SK-N-SH treated with all-trans-retinoic acid at 6 μM for 48 hours (cell line): Measurements from ENCODE around the gene ZMYND19.
"Not testable (repeated sequence)": the region's sequence is repeated elsewhere in the genome, so short reads cannot be mapped to it uniquely, and the experiment has no call there.

ENCODE experiments used
- ATAC-seq: fragments of 200-7000 bp; cut with Tn5 transposase; 3 replicates; pipeline ENCODE4 v1.9.1; 2020; ENCODE audit warnings: mild to moderate bottlenecking, moderate library complexity
- BACH2 ChIP-seq: fragments of 250-450 bp; sonication (Bioruptor Pico); IDR thresholded peaks from 2 replicates; pipeline ENCODE4 v1.9.0; 2021; ENCODE audit warnings: mild to moderate bottlenecking, borderline replicate concordance
- CSDC2 ChIP-seq: fragments of 250-450 bp; sonication (Bioruptor Pico); IDR thresholded peaks from 2 replicates; pipeline ENCODE4 v1.5.0; 2020; ENCODE audit warnings: mild to moderate bottlenecking, moderate library complexity
- PPARA ChIP-seq: fragments of 250-450 bp; sonication (Bioruptor Pico); IDR thresholded peaks from 2 replicates; pipeline ENCODE4 v1.5.0; 2020; ENCODE audit warnings: mild to moderate bottlenecking, borderline replicate concordance
- SNAI2 ChIP-seq: fragments of 250-450 bp; sonication (Bioruptor Pico); IDR thresholded peaks from 2 replicates; pipeline ENCODE4 v1.5.0; 2020; ENCODE audit warnings: mild to moderate bottlenecking, moderate library complexity
- TCF4 ChIP-seq: fragments of 250-450 bp; sonication (Bioruptor Pico); IDR thresholded peaks from 2 replicates; pipeline ENCODE4 v1.8.0; 2021; ENCODE audit warnings: mild to moderate bottlenecking, moderate library complexity, borderline replicate concordance
- TOX ChIP-seq: fragments of 250-450 bp; sonication (Bioruptor Pico); IDR thresholded peaks from 2 replicates; pipeline ENCODE4 v1.8.0; 2021; ENCODE audit warnings: mild to moderate bottlenecking, moderate library complexity, borderline replicate concordance
- ZFP3 ChIP-seq: fragments of 250-450 bp; sonication (Bioruptor Pico); IDR thresholded peaks from 2 replicates; pipeline ENCODE4 v1.5.0; 2020; ENCODE audit warnings: mild to moderate bottlenecking, moderate library complexity
- ZFP30 ChIP-seq: fragments of 450-650 bp; formaldehyde crosslinking; IDR thresholded peaks from 2 replicates; pipeline ENCODE4 v1.5.0; 2022; ENCODE audit warnings: mild to moderate bottlenecking, moderate library complexity
- ZNF565 ChIP-seq: fragments of 450-650 bp; formaldehyde crosslinking; conservative IDR thresholded peaks from 2 replicates; pipeline ENCODE4 v1.5.0; 2020; ENCODE audit warnings: low read depth, mild to moderate bottlenecking, moderate library complexity
- ZNF70 ChIP-seq: fragments of 450-650 bp; formaldehyde crosslinking; IDR thresholded peaks from 2 replicates; pipeline ENCODE4 v1.5.0; 2020; ENCODE audit warnings: mild to moderate bottlenecking, moderate library complexity
- ZNF8 ChIP-seq: fragments of 450-650 bp; formaldehyde crosslinking; IDR thresholded peaks from 2 replicates; pipeline ENCODE4 v1.5.0; 2020; ENCODE audit warnings: mild to moderate bottlenecking, moderate library complexity
- TF ChIP-seq, protein P1 (sequence below): fragments of 250-450 bp; sonication (Bioruptor Pico); IDR thresholded peaks from 2 replicates; pipeline ENCODE4 v1.5.1; 2021; ENCODE audit warnings: mild to moderate bottlenecking, moderate library complexity
- TF ChIP-seq, protein P2 (sequence below): fragments of 250-450 bp; sonication (Bioruptor Pico); IDR thresholded peaks from 2 replicates; pipeline ENCODE4 v1.8.0; 2021; ENCODE audit warnings: low read depth, mild to moderate bottlenecking, moderate library complexity, borderline replicate concordance
- TF ChIP-seq, protein P3 (sequence below): fragments of 250-450 bp; sonication (Bioruptor Pico); IDR thresholded peaks from 2 replicates; pipeline ENCODE4 v1.8.0; 2020; ENCODE audit warnings: mild to moderate bottlenecking, moderate library complexity, borderline replicate concordance
- TF ChIP-seq, protein P4 (sequence below): fragments of 250-450 bp; sonication (Bioruptor Pico); IDR thresholded peaks from 2 replicates; pipeline ENCODE4 v1.5.0; 2020; ENCODE audit warnings: mild to moderate bottlenecking, moderate library complexity

ZMYND19 gene

DNA sequence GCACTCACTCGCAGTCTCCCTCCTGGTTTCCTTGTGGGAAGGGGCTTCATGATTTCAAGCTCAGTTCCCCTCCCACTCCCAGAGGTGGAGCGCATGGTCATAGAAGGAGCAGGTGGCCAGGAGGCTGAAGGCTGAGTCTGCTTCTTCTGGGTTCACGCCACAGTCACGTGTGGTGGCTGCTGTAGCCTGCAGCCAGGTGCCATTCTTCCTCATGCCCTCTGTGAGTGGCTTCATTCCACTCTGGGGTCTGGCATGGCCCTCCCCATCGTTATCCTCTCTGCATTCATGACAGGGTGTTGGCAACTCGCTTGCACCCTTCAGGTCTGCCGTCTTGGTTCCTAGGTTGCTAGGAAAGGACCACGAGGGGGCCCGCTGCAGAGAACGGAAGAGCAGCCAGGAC, 35.1 kb downstream of the ZMYND19 start:
- TF ChIP-seq, protein P1, sequence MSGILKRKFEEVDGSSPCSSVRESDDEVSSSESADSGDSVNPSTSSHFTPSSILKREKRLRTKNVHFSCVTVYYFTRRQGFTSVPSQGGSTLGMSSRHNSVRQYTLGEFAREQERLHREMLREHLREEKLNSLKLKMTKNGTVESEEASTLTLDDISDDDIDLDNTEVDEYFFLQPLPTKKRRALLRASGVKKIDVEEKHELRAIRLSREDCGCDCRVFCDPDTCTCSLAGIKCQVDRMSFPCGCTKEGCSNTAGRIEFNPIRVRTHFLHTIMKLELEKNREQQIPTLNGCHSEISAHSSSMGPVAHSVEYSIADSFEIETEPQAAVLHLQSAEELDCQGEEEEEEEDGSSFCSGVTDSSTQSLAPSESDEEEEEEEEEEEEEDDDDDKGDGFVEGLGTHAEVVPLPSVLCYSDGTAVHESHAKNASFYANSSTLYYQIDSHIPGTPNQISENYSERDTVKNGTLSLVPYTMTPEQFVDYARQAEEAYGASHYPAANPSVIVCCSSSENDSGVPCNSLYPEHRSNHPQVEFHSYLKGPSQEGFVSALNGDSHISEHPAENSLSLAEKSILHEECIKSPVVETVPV (CRISPR knock-in tag): no peak
- TF ChIP-seq ZNF565 (CRISPR knock-in tag) (no peak), SNAI2 (CRISPR knock-in tag) (no peak), ZNF8 (no peak), TOX (CRISPR knock-in tag) (no peak), BACH2 (no peak)
- ATAC-seq: no peak

DNA sequence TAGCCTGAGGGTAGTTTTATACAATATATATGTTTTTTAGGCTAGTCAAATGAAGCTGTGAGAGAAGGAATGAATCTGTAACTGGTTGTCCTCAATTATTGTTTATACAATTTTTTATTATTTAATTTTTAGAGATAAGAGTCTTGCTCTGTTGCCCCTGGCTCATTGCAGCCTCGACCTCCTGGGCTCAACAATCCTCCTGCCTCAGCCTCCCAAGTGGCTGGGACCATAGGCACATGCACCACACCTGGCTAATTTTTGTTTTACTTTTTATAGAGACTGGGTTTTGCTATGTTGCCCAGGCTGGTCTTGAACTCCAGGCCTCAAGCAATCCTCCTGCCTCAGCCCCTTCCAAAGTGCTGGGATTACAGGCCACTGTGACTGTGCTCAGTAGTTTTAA, 36.0 kb downstream of the ZMYND19 start:
- TF ChIP-seq CSDC2: no peak
- TF ChIP-seq, protein P2, sequence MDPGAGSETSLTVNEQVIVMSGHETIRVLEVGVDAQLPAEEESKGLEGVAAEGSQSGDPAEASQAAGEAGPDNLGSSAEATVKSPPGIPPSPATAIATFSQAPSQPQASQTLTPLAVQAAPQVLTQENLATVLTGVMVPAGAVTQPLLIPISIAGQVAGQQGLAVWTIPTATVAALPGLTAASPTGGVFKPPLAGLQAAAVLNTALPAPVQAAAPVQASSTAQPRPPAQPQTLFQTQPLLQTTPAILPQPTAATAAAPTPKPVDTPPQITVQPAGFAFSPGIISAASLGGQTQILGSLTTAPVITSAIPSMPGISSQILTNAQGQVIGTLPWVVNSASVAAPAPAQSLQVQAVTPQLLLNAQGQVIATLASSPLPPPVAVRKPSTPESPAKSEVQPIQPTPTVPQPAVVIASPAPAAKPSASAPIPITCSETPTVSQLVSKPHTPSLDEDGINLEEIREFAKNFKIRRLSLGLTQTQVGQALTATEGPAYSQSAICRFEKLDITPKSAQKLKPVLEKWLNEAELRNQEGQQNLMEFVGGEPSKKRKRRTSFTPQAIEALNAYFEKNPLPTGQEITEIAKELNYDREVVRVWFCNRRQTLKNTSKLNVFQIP: no peak
- TF ChIP-seq, all 23 proteins: peak for 0
- no peak for ATAC-seq

DNA sequence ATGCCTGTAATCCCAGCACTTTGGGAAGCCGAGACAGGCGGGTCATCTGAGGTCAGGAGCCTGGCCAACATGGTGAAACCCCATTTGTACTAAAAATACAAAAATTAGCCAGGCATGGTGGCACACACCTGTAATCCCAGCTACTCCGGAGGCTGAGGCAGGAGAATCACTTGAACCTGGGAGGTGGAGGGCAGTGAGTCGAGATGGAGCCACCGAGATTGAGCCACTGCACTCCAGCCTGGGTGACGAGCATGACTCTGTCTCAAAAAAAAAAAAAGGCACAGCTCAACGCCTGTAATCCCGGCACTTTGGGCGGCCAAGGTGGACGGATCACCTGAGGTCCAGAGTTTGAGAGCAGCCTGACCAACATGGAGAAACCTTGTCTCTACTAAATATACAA, 36.7 kb downstream of the ZMYND19 start:
- ATAC-seq: not testable (repeated sequence)

DNA sequence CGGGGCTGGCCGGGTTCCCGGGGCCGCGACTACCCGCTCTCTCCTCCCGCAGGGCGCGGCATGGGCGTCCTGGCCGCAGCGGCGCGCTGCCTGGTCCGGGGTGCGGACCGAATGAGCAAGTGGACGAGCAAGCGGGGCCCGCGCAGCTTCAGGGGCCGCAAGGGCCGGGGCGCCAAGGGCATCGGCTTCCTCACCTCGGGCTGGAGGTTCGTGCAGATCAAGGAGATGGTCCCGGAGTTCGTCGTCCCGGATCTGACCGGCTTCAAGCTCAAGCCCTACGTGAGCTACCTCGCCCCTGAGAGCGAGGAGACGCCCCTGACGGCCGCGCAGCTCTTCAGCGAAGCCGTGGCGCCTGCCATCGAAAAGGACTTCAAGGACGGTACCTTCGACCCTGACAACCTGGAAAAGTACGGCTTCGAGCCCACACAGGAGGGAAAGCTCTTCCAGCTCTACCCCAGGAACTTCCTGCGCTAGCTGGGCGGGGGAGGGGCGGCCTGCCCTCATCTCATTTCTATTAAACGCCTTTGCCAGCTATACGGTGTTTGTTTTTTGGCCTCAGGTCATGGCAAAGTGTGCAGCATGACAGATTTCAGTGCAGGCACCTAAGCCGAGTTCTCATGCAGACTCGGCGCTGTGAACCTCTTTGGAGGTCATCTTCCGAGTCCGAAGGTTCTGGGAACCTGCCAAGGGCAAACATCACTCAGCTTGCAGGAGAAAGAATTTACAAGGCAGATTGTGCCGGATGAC, 38.1 kb downstream of the ZMYND19 start:
- ATAC-seq: peak; percentile 64
- TF ChIP-seq TCF4 (no peak), CSDC2 (no peak), ZNF70 (CRISPR knock-in tag) (no peak), ZNF565 (CRISPR knock-in tag) (no peak), SNAI2 (CRISPR knock-in tag) (no peak), ZFP30 (CRISPR knock-in tag) (no peak), PPARA (CRISPR knock-in tag) (no peak), ZFP3 (CRISPR knock-in tag) (no peak)
- TF ChIP-seq, protein P2: no peak
- TF ChIP-seq, protein P3, sequence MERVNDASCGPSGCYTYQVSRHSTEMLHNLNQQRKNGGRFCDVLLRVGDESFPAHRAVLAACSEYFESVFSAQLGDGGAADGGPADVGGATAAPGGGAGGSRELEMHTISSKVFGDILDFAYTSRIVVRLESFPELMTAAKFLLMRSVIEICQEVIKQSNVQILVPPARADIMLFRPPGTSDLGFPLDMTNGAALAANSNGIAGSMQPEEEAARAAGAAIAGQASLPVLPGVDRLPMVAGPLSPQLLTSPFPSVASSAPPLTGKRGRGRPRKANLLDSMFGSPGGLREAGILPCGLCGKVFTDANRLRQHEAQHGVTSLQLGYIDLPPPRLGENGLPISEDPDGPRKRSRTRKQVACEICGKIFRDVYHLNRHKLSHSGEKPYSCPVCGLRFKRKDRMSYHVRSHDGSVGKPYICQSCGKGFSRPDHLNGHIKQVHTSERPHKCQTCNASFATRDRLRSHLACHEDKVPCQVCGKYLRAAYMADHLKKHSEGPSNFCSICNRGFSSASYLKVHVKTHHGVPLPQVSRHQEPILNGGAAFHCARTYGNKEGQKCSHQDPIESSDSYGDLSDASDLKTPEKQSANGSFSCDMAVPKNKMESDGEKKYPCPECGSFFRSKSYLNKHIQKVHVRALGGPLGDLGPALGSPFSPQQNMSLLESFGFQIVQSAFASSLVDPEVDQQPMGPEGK (CRISPR knock-in tag): no peak
- TF ChIP-seq, protein P4, sequence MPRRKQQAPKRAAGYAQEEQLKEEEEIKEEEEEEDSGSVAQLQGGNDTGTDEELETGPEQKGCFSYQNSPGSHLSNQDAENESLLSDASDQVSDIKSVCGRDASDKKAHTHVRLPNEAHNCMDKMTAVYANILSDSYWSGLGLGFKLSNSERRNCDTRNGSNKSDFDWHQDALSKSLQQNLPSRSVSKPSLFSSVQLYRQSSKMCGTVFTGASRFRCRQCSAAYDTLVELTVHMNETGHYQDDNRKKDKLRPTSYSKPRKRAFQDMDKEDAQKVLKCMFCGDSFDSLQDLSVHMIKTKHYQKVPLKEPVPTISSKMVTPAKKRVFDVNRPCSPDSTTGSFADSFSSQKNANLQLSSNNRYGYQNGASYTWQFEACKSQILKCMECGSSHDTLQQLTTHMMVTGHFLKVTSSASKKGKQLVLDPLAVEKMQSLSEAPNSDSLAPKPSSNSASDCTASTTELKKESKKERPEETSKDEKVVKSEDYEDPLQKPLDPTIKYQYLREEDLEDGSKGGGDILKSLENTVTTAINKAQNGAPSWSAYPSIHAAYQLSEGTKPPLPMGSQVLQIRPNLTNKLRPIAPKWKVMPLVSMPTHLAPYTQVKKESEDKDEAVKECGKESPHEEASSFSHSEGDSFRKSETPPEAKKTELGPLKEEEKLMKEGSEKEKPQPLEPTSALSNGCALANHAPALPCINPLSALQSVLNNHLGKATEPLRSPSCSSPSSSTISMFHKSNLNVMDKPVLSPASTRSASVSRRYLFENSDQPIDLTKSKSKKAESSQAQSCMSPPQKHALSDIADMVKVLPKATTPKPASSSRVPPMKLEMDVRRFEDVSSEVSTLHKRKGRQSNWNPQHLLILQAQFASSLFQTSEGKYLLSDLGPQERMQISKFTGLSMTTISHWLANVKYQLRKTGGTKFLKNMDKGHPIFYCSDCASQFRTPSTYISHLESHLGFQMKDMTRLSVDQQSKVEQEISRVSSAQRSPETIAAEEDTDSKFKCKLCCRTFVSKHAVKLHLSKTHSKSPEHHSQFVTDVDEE: no peak
- TF ChIP-seq, protein P1 (CRISPR knock-in tag): no peak
